ENCODE data around the gene LAMB1. TPM values are rescaled to one million over a fixed set of nuclear protein-coding genes. Genes with fewer than 3 reads are reported as not detected.
A peak's percentile ranks its signal among the peaks of the same experiment; 100 is the strongest.

The LAMB1 gene
- total and polyA plus RNA-seq, 2 of the 13 experiments (the other 11 are each of a cell fraction or from before 2014, with no cell fraction given): 109 to 124 TPM

GRCh38 chr7:108034586-108034985 is 31.6 kb upstream of the LAMB1 start (continued):
- TF ChIP-seq ZHX1 (CRISPR knock-in tag; IDR thresholded peaks at IDR 0.05; ENCODE audit: low read depth) (no peak), ARNT (IDR thresholded peaks at IDR 0.05) (no peak), HNF4G (IDR thresholded peaks at IDR 0.05; ENCODE audit: borderline replicate concordance, low read depth, low read length) (peak; percentile 79; the same call in 1 of the 2 replicates), HNF4G (CRISPR knock-in tag; IDR thresholded peaks at IDR 0.05; ENCODE audit: borderline replicate concordance, low read depth) (no peak), TRIM22 (IDR thresholded peaks at IDR 0.05) (no peak), NFYB (CRISPR knock-in tag; IDR thresholded peaks at IDR 0.05) (no peak), ZNF580 (CRISPR knock-in tag; IDR thresholded peaks at IDR 0.05; ENCODE audit: borderline replicate concordance, low read depth) (peak; percentile 44; the same call in 1 of the 2 replicates), FOSL2 (CRISPR knock-in tag; IDR thresholded peaks at IDR 0.05) (peak; percentile 66), ZNF501 (CRISPR knock-in tag; IDR thresholded peaks at IDR 0.05) (no peak), SRF (IDR thresholded peaks at IDR 0.05; ENCODE audit: low read depth, low read length) (no peak), POLR2AphosphoS5 (IDR thresholded peaks at IDR 0.05; ENCODE audit: low read depth, low read length) (no peak), ZNF572 (CRISPR knock-in tag; IDR thresholded peaks at IDR 0.05) (no peak), ZNF44 (CRISPR knock-in tag; IDR thresholded peaks at IDR 0.05) (no peak), NFIC (IDR thresholded peaks at IDR 0.05; ENCODE audit: low read length) (no peak; the same call in none of the 2 replicates), TFDP2 (CRISPR knock-in tag; IDR thresholded peaks at IDR 0.05) (no peak), ZMYM2 (CRISPR knock-in tag; IDR thresholded peaks at IDR 0.05) (no peak), ZNF33B (CRISPR knock-in tag; IDR thresholded peaks at IDR 0.05) (no peak), DPF2 (CRISPR knock-in tag; IDR thresholded peaks at IDR 0.05; ENCODE audit: borderline replicate concordance, low read depth) (peak; percentile 79), YY1 (IDR thresholded peaks at IDR 0.05; ENCODE audit: insufficient read depth, insufficient replicate concordance, low read depth, low read length) (no peak), IRF9 (CRISPR knock-in tag; IDR thresholded peaks at IDR 0.05; ENCODE audit: borderline replicate concordance) (no peak), LRRFIP1 (CRISPR knock-in tag; conservative IDR thresholded peaks at IDR 0.05) (no peak), ZNF460 (CRISPR knock-in tag; IDR thresholded peaks at IDR 0.05; ENCODE audit: borderline replicate concordance) (no peak), ZSCAN22 (CRISPR knock-in tag; IDR thresholded peaks at IDR 0.05) (no peak)

Measured in HepG2 (cell line).